NCI-H2196 treated with DMSO at 0.1 percent for 48 hours (cell line): ENCODE data around the gene DOK7.

Experiments used
- DNase-seq: peaks from one replicate; lab custom pipeline; 2025; ENCODE audit not compliant: unreplicated experiment; lab: John Stamatoyannopoulos, UW

The DOK7 gene

DNA sequence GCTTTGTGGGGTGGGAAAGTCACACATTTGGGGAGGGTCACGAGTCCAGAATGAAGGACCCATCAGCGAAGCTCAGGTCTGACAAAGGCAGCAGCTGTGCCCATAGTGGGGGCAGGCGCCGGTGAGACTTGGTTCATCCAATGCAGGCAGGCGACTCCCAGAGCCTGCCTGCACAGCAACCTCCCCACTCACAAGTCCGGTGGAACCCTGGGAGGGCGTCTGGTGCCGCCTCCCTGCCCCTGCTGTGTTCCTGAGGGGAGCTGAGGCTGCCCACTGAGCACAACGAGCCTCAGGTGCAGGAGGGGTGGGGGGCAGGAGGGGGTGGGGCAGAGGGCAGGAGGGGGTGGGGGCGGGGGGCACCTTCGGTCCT, 55.4 kb downstream of the DOK7 start:
- DNase-seq, result no peak

DNA sequence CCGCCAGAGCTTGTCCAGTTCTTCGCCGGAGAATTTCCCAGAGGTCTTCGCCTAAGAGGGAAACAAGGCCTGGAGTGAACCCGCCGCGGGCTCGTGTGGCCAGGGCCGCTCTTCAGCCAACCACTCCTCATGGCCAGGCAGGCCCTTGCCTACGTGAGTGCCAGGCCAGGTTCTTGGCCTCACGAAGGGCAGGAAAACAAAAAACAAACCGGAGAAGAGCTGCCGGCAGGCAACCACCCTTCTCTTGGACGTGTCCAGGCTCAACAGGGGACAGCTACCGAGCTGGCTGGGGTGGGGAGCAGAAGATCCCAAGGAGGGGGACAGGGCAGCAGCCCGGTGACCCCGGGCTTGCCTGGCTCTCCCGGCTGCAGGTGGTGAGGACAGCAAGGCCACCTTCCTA, 55.8 kb downstream of the DOK7 start:
- no peak for DNase-seq

DNA sequence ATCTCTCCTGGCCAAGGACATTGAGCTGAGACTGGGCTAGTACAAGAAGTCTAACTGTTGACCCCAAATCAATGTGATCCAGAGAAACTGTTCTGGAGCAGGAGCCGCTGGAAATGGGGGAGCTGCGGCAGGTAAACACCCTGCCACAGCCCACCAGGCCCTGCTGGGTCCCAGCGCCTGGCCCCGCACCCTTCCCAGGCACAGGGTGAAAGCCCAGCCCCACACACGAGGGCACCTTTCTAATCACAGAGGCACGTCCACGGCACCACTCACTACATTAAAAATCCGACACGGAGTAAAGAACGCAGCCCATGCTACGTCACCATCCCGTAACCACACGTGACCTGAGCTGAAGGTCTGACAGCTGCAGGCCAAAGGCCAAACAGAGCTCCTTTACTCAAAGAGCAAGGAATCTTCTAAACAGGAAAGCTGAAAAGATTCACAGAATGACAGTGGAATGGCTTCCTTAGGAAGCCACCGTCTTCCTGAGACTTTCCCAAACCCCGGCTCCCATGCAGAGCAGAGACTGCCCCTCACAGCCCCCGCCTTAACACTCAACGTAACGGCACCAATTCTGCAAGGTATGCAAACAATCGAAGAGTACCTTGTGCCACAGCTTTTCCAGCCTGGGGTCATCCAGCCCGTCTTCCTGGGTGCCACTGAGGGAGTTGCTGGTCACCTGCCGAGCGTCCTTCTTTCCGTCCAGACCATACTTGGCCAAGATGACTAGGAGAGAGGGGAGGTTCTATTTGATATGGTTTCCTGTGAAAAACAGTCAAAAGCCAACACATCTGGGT, 56.6 kb downstream of the DOK7 start:
- DNase-seq, result no peak

DNA sequence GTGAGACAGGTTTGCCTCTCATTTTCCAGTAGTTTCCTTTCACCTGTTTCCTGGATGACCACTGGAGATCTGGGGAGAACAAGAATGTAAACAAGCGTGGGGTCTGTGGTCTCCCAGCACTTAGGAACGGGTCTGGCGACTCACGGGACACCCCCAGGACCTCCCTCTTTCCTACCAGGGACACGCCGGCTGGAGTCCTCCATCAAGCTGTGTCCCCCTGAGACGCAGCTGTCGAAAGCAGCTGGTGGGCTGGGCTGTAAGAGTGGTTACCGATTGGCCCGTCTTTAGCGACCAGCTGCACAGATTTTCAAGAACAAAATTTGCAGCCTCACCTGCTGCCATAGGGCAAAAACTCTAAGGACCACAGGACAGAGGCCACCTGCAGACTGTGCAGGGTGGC, 57.2 kb downstream of the DOK7 start:
- no peak for DNase-seq

DNA sequence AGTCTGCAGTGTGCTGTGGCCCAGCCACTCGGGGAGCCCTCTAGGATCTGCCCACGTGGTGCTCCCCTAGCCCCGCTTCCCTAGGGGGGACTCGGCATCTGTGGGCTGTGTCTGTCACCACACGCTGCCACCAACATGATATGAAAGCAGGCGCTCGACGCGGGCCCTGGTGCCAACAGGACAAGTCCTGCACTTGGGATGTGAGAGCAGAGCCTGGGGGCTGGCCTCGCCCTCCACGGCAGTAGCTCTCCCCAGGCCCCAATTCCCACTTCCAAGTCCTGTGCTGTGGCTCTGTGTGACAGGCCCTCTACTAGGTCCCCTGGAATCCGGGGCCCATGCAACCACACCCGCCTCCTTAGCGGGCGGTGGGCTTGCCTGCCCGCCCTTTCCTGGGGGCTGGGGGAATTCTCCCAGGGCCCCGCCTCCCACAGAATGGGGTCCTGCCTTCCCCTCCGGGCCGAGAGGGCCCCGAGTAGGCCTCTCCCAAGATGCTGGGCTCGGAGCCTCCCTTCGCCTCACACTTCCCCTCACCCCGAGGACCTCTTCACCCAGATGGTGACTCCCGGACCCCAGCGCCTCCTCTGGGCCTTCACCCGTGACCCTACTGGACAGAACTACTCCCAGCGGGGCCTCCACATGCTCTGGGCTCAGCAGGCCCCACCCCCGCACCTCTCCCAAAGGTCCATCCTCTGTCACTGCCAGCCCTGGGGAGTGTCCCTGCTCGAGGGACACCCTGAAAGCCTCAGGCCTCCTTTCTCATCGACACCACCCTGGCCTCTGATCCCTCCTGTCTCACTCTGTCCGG, 57.9 kb downstream of the DOK7 start:
- DNase-seq, result no peak

DNA sequence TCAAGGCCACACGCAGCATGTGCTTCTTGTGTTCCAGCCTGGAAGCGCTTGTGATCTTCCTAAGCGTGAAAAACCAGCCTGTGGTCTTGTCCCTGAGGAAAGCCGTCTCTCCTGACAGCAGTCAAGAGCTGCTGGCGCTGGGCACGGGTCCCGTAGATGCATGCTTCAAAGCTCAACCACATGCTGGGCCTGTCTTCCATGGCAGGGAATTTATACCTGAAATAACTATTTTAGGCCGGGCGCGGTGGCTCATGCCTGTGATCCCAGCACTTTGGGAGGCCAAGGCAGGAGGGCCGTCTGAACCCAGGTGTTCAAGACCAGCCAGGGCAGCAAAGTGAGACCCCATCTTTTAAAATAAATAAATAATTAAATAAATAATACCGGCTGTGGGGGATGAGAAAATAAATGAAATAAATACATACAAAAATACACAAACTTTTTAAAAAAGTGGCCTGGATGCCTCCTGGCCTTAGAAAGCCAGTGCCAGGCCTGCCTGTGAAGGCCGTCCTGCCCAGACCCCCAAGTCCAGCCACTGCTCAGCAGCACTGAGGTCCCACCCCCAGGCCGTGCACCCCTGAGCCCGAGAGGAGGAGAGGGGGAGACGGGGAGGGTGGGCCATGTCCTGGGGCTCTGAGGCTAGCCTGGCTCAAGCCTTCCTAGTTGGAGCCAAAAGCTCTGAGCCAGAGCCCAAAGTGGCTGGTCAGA, 58.7 kb downstream of the DOK7 start:
- DNase-seq, result no peak

- no peak for DNase-seq
Measured at GRCh38 chr4:3522326-3522640, 59.2 kb downstream of the DOK7 start.

DNA sequence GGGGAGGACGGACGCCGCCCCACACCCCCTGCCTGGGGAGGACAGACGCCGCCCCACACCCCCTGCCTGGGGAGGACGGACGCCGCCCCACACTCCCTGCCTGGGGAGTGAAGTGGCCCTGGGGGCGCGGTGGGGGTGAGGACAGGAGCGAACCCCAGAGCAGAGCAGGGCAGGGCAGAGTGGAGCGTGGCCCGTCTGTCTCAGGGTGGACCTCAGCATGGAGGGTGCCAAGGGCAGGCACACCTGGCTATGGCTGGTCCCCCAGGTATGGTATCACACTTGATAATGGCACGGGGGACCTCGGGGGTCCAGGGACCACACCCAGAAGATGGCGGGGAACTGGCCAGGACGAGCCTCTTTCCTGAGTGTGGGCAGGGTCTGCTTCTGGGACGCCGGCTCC, 59.5 kb downstream of the DOK7 start:
- DNase-seq, result no peak

DNA sequence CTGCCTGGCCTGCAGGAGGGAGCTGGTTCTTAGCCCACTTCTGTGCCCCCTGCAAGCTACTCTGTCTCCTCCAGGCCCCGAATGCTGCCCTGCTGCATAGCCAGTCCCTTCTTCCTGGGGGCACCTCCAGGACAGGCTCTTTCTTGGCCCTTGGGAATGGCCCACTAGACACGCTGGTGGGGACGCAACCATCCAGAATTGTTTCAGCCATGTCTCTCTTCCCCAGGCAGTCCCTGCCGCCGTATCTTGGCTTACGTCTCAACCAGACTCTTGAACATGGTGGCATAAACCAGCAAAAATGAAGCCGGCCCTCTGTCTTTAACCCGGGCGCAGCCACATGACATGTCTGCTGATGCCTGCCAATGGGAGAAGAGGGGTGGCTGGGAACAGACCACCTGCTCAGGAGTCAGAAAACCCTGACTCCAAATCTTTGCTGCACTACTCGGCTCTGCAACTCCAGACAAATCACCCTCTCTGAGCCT, 60.1 kb downstream of the DOK7 start:
- no peak for DNase-seq

- DNase-seq, result no peak
Measured at GRCh38 chr4:3523628-3524221, 60.6 kb downstream of the DOK7 start.

- DNase-seq, result no peak
Measured at GRCh38 chr4:3524349-3524748, 61.2 kb downstream of the DOK7 start.

DNA sequence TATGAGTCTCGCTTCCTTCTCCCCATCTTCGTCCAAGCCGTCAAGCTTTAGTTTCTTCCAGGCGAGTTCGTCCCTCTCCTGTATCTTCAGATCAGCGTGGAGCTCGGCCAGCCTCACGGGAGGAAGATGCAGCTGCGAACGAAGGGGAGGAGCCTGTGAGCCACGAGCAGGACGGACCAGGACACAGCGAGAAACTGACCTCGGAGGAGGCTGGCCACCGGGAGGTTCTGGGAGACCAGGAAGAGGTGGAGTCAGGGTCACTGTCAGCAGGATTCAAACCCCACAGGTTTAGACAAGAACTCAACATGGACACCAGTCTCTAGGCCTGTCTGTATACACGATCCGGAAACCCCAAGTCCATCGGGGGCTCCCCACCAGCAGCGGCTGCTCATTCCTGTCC, 61.8 kb downstream of the DOK7 start:
- no peak for DNase-seq

GRCh38 chr4:3525532-3526430, 62.7 kb downstream of the DOK7 start:
- no peak for DNase-seq

DNA sequence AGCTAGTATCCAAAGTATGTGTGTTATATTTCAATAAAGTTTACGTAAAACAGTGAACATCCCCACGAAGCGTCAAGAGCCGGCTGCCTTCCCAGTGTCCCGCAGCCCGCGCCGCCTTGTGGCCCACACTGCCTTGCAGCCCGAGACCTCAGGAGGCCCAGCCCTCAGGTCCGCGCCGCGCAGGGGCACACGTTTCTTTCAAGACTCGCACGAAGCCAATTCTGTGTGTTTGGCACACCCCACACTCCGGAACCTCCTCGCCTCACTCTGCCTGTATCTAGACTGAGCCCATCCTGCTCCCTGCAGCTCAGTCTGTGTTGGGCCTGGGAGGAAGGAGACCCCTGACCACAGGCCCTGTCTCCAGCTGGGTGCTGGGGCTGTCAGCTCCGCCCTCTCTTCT, 63.4 kb downstream of the DOK7 start:
- no peak for DNase-seq

GRCh38 chr4:3527101-3527913, 64.2 kb downstream of the DOK7 start:
- no peak for DNase-seq

DNA sequence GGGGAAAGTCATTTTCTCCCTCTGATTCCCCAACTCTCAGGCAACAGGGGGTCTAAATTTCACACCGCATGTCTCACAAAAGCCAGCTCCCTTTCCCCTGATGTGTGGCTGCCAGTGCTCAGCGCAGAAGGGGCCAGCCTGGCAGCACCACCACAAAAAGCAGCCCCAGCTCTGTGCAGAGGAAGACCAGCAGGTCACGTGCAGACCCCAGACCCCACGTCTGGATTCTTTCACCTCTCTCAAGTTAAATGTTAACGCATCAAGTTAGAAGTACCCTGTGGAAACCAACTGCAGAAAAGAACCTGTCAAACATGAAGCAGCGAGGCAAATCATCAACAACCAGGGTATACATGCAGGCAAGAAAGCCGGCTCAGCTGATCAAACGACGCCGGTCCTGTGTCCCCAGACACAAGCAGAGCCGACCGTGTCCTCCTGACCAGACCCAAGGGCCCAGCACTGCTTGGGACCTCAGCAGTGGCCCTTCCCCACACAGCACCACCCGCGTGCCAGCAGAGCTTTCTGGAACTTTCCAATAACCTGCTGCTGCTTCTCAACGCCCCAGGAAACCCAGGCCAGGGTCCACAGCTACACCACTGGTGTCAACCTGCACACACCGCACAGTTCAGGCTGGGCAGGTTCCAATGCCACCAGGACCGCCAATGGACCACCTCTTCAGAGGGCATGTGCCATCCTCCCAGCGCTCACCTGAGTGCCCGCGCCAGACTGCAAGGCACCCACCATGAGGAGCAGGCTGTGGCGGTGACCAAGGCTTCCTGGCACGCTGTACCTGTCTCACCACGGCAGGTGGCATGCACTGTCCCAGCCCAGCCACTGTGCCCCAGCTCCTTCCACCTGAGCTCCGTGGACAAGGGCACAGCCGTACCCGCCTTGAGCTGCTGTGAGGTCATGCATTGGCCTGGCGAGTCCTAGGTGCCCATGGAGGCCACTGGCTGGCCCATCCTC, 65.1 kb downstream of the DOK7 start:
- no peak for DNase-seq

DNA sequence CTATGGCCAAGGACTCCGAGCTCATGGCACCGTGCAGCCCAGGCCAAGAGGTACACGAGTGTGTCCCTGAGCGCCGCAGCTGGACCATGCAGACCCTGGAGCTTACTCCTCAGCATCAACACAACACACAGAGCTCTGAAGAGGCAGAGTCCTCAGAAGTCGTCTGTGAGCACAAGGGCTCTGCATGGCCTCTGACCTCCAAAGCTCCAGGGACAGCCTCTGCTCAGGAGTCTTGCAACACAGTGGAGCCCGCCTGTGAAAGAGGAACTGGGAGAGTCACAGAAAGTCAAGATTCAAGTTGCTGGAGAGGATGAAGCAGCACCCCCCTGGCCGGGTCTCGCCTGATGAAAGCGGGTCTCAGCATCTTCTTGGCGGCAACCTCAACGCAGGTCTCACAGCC, 66.3 kb downstream of the DOK7 start:
- no peak for DNase-seq

GRCh38 chr4:3530051-3530450, 66.9 kb downstream of the DOK7 start:
- DNase-seq, result no peak
